ENCODE measurements around the gene MRPS33. TPM values are rescaled to one million over a fixed set of nuclear protein-coding genes. Genes with fewer than 3 reads are reported as not detected.

MRPS33 gene
- total RNA-seq, 4 donors from 2014 or later, result 8.3 to 35.5 (median 22.5) TPM

DNA sequence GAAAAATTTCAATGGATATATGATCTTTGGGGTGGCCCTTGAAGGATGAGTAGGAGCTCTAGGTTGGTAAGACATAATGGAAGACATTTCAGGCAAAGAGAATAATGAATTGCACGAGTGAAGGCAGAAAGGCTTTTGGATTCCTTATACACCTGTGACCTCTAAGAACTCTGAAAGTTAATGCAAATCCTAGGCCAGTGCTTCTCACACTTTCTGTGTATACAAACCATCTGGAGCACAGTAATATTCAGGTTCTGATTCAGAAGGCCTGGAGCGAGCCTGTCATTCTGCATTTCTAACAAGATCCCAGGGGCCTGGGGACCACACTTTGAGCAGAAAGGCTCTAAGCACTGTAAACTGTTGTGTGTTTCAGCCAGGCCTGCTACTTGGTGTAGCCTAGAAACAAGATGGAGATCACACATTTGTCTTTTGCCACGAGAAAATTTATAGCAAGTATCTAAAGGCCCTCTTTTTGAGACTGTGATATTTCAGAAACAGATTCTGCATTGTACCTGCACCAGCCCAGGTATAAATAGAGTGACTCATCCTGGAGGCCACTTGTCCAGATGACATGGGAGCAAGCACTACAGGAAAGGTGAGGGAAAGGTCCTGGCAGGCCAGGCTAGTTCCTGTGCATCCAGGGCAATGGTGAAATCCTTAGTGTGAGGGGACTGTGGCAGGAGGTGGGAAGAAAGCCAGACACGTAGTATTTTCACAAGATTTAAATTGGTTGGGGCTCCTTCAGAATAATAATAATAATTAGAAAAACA lies 24.4 kb downstream of the MRPS33 start:
- no peak for TF ChIP-seq POLR2A (IDR thresholded peaks at IDR 0.05)
- TF ChIP-seq, protein P1, sequence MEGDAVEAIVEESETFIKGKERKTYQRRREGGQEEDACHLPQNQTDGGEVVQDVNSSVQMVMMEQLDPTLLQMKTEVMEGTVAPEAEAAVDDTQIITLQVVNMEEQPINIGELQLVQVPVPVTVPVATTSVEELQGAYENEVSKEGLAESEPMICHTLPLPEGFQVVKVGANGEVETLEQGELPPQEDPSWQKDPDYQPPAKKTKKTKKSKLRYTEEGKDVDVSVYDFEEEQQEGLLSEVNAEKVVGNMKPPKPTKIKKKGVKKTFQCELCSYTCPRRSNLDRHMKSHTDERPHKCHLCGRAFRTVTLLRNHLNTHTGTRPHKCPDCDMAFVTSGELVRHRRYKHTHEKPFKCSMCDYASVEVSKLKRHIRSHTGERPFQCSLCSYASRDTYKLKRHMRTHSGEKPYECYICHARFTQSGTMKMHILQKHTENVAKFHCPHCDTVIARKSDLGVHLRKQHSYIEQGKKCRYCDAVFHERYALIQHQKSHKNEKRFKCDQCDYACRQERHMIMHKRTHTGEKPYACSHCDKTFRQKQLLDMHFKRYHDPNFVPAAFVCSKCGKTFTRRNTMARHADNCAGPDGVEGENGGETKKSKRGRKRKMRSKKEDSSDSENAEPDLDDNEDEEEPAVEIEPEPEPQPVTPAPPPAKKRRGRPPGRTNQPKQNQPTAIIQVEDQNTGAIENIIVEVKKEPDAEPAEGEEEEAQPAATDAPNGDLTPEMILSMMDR (IDR thresholded peaks at IDR 0.05), result no peak
- peak in 1 of 3 donors; percentile 48 for DNase-seq
- H3K9me3 ChIP-seq, result no peaks in the 10 kb centered on the region
- H3K36me3 ChIP-seq, result no peaks in the 10 kb centered on the region
- no peak overlapping the region for H3K4me3 ChIP-seq
- H3K27ac ChIP-seq, result no peak overlapping the region
- no peaks in the 10 kb centered on the region for H3K27me3 ChIP-seq
- H3K4me1 ChIP-seq, result no peaks in the 10 kb centered on the region

GRCh38 chr7:140989068-140989467 lies 25.7 kb downstream of the MRPS33 start:
- TF ChIP-seq POLR2A (IDR thresholded peaks at IDR 0.05), result no peak
- TF ChIP-seq, protein P1 (IDR thresholded peaks at IDR 0.05), result peak in 1 of 6 experiments; percentile 26
- no peaks in the 10 kb centered on the region for H3K4me1 ChIP-seq
- H3K27me3 ChIP-seq, result no peaks in the 10 kb centered on the region
- no peaks in the 10 kb centered on the region for H3K36me3 ChIP-seq
- H3K4me3 ChIP-seq, result no peak overlapping the region
- DNase-seq, result no peak
- H3K27ac ChIP-seq, result no peak overlapping the region
- peaks cover 0 to 4% (median 1%) of the 10 kb centered on the region in 4 donors for H3K9me3 ChIP-seq

- no peaks in the 10 kb centered on the region for H3K4me1 ChIP-seq
- no peak overlapping the region for H3K27ac ChIP-seq
- no peak overlapping the region for H3K4me3 ChIP-seq
- no peak for TF ChIP-seq POLR2A (IDR thresholded peaks at IDR 0.05)
- TF ChIP-seq, protein P1 (IDR thresholded peaks at IDR 0.05), result peak in 4 of 6 experiments; percentile 18 to 62 (median 50)
- no peak for DNase-seq
- H3K36me3 ChIP-seq, result no peaks in the 10 kb centered on the region
- peaks cover 0 to 10% (median 2%) of the 10 kb centered on the region in 4 donors for H3K9me3 ChIP-seq
- H3K27me3 ChIP-seq, result no peaks in the 10 kb centered on the region
Observed at GRCh38 chr7:140983802-140984201, 30.9 kb downstream of the MRPS33 start.

DNA sequence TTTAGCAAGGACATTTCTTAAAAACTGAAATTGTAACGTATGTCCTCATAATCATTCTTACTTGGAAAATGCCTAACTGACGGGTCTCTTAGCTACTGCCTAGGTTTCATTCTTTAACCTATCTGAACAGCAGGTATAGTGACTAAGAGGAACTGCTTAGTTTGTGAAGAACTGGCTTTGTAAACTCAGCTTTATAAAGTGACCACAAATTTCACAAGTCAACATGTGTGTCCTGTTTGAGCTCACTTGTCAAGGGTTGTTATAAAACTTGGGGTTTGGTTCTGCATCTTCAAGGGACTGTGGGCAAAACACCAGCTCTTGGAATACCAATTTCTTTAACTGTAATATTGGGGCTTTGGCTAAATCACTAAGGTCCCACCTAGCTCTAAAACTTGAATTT lies 32.2 kb downstream of the MRPS33 start:
- H3K36me3 ChIP-seq, result no peaks in the 10 kb centered on the region

DNA sequence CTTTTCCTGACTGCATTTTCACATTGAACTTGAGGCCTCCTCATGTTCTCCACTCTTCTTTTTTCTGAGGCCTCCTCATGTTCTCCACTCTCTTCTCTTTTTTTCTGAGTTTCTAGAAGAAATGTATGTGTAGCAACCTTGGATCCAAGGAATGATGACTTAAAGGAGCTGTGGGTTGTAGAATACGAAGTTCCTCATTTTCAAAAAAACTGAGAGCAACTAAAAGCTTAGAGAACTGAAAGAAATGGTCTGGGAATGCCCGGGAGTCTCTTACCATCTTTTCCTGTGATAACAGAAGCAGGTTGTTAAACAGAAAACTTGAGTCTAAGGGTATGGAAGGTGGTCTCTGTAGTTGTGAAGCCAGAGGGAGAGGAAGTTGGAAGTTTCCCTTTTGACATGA lies 32.8 kb downstream of the MRPS33 start:
- H3K27me3 ChIP-seq, result no peaks in the 10 kb centered on the region
- no peak for DNase-seq
- TF ChIP-seq, protein P1 (IDR thresholded peaks at IDR 0.05), result no peak
- TF ChIP-seq POLR2A (IDR thresholded peaks at IDR 0.05), result no peak
- peaks cover 0 to 10% (median 2%) of the 10 kb centered on the region in 4 donors for H3K9me3 ChIP-seq
- no peak overlapping the region for H3K27ac ChIP-seq
- no peak overlapping the region for H3K4me3 ChIP-seq
- H3K4me1 ChIP-seq, result no peaks in the 10 kb centered on the region
- no peaks in the 10 kb centered on the region for H3K36me3 ChIP-seq

More for the DNA sequence above, 32.2 kb downstream of the MRPS33 start:
- Histone ChIP-seq H3K4me3 (no peak overlapping the region), H3K9me3 (peaks cover 0 to 10% (median 2%) of the 10 kb centered on the region in 4 donors), H3K27ac (no peak overlapping the region), H3K27me3 (no peaks in the 10 kb centered on the region), H3K4me1 (no peaks in the 10 kb centered on the region)
- TF ChIP-seq POLR2A (IDR thresholded peaks at IDR 0.05), result no peak
- TF ChIP-seq, protein P1 (IDR thresholded peaks at IDR 0.05), result no peak
- DNase-seq, result no peak
